Fibroblast of villous mesenchyme (primary cell): ENCODE data around the gene IFT43. TPM values are rescaled to one million over a fixed set of nuclear protein-coding genes. Genes with fewer than 3 reads are reported as not detected.
A peak's percentile ranks its signal among the peaks of the same experiment; 100 is the strongest.
"Not testable (repeated sequence)": the region's sequence is repeated elsewhere in the genome, so short reads cannot be mapped to it uniquely, and the experiment has no call there.

Experiments
- DNase-seq: peaks from one replicate; pipeline ENCODE4 v3.0.0-alpha.2; 2010; ENCODE audit warnings: low read depth
- H3K4me3 ChIP-seq: 2 replicates; pipeline ENCODE4 v1.5.1; 2011; ENCODE audit warnings: low read depth, mild to moderate bottlenecking, low read length
- CTCF ChIP-seq: IDR thresholded peaks from 2 replicates; pipeline ENCODE4 v1.5.1; 2012; ENCODE audit warnings: low read depth, mild to moderate bottlenecking, low read length; ENCODE audit not compliant: insufficient read depth
- total RNA-seq: library from RNA; depleted of rRNA; stranded (reverse); fragments of >200 nt; gene quantifications from 2 replicates; pipeline ENCODE4 v1.2.3, GENCODE V29; 2012

IFT43 gene
- total RNA-seq, 1 donor: 51.0 TPM

- DNase-seq: no peak
- H3K4me3 ChIP-seq: no peak overlapping the region
- TF ChIP-seq CTCF: no peak
Observed at GRCh38 chr14:76007852-76008251, 22.3 kb downstream of the IFT43 start.

- not testable (repeated sequence) for H3K4me3 ChIP-seq, DNase-seq
Observed at GRCh38 chr14:76009627-76010026, 24.1 kb downstream of the IFT43 start.

DNA sequence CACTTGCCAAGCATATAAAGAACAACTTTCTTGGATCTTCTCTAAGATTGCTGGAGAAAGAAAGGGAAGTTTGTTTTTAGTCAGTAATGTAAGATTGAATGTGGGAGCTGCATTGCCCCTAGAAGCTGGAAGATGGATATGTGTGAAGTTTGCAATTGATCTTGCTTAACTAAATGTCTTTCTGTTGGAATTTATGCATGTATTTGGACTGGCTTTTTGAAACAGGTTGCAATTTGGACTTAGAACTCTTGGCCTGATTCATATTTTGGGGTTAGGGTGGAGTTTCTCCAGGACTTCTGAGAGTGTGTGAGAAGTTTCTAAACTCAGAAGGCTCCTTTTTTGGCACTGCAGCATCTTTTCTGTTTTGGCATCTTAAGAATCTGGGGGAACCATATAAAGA is 26.4 kb downstream of the IFT43 start:
- TF ChIP-seq CTCF: no peak

DNA sequence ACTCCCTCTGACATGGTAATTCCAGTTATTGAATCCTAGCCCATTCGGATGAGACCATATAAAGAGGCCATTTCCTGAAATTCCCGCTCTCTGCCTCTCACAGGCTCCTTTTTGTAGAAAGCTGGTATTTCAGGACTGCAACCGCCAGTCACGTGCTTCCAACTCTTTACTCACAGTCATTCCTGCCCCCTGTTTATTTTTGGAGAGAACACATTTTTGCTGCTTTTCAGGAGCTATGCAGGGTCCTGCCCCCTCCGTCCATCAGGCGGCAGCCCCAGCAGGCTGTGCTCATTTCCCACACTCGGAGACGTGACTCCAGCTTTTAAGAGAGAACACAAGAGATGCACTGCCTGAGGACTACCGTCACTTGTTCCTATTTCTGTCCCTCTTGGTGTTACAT is 26.8 kb downstream of the IFT43 start:
- TF ChIP-seq CTCF: no peak
- H3K4me3 ChIP-seq: no peak overlapping the region
- DNase-seq: peak; percentile 77

More for the DNA sequence above, 26.4 kb downstream of the IFT43 start:
- no peak for DNase-seq
- no peak overlapping the region for H3K4me3 ChIP-seq

- no peak overlapping the region for H3K4me3 ChIP-seq
- no peak for DNase-seq
- no peak for TF ChIP-seq CTCF
Observed at GRCh38 chr14:76015191-76015590, 29.6 kb downstream of the IFT43 start.

- TF ChIP-seq CTCF: no peak
- H3K4me3 ChIP-seq: no peak overlapping the region
- DNase-seq: no peak
Observed at GRCh38 chr14:76015668-76016067, 30.1 kb downstream of the IFT43 start.

DNA sequence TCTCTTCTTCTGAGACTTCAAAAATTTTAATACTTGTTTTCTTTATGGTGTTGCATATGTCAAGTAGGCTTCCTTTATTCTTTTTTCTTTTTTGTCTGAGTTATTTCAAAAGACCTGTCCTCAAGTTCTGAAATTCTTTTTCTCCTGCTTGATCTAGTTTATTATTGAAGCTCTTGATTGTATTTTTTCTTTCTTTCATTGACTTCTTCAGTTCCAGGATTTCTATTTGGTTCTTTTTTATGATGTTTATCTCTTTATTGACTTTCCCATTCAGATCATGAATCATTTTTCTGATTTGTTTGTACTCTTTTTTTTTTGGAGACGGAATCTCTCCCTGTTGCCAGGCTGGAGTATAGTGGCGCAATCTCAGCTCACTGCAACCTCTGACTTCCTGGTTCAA is 34.1 kb downstream of the IFT43 start:
- H3K4me3 ChIP-seq: no peak overlapping the region
- TF ChIP-seq CTCF: no peak
- no peak for DNase-seq
